GM21447 (cell line): Measurements from ENCODE around the gene RTEL1.
"Not testable (repeated sequence)": the region's sequence is repeated elsewhere in the genome, so short reads cannot be mapped to it uniquely, and the experiment has no call there.

Source experiments
- ATAC-seq: cut with Tn5 transposase; IDR thresholded peaks from one replicate; pipeline ENCODE4 v1.9.1; 2021; ENCODE audit not compliant: unreplicated experiment

Gene RTEL1

DNA sequence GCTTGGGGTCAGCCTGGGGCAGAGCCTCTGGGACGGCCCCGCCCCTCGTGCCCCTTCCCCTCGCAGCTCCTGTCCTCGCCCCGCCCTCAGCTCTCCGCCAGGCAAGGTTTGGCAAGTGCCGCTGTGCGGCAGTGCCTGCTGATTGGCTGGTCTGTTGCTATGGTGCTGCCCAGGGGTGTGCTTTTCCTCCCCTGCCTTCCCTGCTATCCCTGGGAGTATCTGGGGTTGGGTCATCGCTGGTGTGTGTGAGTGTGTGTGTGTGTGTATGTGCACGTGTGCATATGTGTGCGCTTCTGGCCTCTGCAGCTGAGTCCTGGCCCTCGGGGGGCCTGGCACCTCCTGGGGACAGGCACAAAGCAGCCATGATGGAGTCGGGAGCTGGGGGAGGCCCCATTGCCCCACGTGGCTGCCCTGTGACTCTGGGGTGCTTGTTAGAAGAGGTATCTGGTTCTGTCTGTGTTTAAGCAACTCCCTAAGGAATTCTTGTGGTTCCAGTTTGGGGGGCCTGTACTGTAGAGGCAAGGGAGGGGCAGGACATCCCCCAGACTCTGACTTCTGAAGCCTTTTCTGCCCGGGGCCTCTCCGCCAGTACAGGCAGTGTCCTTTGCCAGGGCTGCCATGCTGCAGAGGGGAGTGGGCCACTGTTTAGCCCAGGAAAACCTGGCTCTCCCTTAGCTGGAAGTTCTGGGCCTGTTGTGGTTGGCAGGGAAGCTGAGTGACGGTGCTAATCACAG is 6.9 kb downstream of the RTEL1 start:
- ATAC-seq = no peak

DNA sequence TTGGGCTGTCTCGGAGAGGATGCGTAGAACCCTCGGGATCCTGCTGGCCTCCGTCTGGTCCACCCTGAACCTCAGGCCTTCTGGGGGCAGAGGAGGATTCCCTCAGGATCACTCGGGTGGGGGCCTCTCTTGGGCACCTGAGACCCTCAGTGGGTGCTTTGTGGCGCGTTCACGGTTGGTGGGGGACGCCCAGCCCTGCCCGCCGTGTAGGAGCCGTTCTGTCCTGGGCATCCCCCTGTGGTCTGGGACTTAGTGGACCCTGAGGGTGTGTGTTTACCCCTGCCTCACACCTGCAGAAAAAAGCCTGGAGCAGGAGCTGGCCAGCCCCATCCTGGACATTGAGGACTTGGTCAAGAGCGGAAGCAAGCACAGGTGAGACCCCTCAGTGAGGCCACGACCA is 7.6 kb downstream of the RTEL1 start:
- ATAC-seq = no peak

DNA sequence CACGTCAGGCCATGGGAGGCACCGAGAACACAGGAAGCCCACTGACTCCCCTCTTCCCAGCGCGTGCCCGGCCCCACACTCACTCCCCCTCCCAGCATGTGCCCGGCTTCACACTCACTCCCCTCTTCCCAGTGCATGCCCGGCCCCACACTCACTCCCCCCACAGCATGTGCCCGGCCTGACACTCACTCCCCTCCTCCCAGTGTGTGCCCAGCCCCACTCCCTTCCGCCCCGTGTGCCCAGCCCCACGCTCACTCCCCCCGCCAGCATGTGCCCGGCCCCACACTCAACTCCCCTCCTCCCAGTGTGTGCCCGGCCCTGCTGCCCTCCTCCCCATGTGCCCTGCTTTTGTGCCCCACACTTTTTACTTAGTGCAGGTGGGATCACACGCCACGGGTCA is 9.7 kb downstream of the RTEL1 start:
- ATAC-seq = no peak

- ATAC-seq = no peak
Measured at GRCh38 chr20:63668351-63668750, 10.2 kb downstream of the RTEL1 start.

DNA sequence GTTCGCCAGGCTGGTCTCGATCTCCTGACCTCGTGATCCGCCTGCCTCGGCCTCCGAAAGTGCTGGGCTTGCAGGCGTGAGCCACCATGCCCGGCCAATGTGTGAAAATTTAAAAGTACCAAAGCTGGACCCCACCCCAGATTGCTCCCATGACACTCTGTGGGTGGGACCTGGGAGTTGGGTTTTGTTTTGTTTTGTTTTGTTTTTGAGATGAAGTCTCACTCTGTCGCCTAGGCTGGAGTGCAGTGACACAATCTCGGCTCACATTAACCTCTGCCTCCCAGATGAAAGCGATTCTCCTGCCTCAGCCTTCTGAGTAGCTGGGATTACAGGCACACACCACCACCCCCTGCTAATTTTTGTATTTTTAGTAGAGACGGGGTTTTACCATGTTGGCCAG is 13.6 kb downstream of the RTEL1 start:
- not testable (repeated sequence) for ATAC-seq

- ATAC-seq = no peak
Measured at GRCh38 chr20:63672666-63673065, 14.6 kb downstream of the RTEL1 start.

DNA sequence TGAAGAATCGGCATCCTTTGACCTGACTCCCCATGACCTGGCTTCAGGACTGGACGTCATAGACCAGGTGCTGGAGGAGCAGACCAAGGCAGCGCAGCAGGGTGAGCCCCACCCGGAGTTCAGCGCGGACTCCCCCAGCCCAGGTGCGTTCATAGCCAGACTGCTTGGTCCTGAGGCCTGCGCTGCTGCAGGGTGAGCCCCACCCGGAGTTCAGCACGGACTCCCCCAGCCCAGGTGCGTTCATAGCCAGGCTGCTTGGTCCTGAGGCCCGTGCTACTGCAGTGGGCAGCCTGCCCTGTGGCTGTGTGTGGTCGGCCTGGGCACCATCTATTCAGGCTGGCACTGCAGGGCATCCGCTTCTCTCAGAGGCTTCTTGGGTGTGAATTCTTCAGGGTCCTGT is 15.8 kb downstream of the RTEL1 start:
- ATAC-seq = no peak

- ATAC-seq = no peak
Measured at GRCh38 chr20:63675681-63676368, 17.7 kb downstream of the RTEL1 start.

GRCh38 chr20:63678071-63678470 is 20.0 kb downstream of the RTEL1 start:
- ATAC-seq = no peak

DNA sequence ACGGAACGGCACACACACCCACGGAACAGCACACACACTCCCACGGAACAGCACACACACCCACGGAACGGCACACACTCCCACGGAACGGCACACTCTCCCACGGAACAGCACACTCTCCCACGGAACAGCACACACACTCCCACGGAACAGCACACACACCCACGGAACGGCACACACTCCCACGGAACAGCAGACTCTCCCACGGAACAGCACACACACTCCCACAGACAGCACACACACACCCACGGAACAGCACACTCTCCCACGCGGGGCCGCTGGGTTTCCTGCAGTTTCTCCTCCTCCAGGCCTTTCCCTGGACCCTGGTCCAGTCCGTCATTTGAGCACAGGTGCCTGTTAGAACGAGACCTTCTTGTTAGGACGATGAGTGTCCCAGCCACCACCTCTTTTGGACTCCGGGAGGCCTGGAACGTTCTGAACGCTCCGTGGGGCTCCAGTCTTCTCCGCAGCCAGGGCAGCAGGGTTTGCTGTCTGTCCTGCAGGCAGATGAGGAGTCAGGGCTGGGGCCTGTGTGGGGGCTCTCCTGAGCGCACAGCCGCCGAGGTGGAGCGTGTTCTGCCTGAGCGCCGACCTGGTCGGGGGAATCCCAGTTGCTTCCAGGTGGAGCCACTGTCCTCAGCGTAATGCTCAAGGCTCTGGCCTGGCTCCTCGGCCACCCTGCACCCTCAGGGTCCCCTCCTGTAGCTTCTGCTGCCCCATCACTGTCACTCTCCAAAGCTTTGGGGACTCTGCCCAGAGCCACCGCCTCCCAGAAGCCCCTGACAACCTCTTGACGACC is 20.8 kb downstream of the RTEL1 start:
- no peak for ATAC-seq

DNA sequence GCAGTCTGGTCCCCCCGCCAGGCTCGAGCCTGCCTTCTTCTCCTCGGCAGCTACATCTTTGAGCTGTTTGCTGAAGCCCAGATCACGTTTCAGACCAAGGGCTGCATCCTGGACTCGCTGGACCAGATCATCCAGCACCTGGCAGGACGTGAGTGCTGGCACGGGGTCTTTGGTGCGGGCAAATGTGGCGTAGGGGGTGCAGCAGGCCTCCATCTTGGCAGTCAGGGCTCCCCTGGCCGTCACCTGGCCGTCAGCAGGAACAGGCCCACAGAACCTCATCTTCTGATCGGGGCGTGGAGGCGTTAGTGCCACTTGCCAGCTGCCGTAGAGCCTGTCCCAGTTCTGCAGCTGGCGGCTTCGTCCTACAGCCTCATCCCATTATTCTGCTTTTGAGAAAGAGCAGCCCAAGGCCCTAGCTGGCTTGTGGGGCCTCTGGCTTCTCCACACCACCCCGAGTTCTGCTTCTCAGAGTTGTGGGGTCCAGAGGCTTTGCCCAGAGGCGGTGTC is 21.7 kb downstream of the RTEL1 start:
- ATAC-seq = no peak

- no peak for ATAC-seq
Measured at GRCh38 chr20:63680427-63680826, 22.3 kb downstream of the RTEL1 start.

- no peak for ATAC-seq
Measured at GRCh38 chr20:63680857-63681608, 22.9 kb downstream of the RTEL1 start.

DNA sequence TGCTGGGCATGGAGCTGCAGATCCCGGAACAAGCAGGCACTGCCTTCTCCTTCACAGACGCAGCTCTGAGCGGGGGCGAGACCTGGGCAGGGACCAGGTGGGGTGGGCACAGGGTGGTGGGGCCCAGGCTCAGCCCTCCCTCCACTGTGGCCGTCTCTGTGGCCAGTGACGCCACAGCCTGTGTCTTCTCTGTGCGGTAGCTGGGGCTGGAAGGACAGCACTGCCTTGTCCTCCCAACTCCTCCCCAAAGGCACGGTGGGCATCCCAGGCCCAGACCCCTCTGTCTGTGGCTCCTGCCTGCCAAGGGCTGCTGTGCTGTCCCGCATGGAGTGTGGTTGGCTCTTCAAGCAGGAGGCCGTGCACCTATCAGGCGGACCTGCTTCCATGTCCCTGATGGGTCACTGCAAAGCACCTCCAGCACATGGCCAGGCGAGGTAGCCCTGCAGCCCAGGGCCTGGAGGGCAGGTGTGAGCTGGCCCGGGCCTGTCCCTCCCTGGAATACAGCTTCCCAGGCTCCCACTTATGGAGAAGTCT is 23.6 kb downstream of the RTEL1 start:
- ATAC-seq = no peak

DNA sequence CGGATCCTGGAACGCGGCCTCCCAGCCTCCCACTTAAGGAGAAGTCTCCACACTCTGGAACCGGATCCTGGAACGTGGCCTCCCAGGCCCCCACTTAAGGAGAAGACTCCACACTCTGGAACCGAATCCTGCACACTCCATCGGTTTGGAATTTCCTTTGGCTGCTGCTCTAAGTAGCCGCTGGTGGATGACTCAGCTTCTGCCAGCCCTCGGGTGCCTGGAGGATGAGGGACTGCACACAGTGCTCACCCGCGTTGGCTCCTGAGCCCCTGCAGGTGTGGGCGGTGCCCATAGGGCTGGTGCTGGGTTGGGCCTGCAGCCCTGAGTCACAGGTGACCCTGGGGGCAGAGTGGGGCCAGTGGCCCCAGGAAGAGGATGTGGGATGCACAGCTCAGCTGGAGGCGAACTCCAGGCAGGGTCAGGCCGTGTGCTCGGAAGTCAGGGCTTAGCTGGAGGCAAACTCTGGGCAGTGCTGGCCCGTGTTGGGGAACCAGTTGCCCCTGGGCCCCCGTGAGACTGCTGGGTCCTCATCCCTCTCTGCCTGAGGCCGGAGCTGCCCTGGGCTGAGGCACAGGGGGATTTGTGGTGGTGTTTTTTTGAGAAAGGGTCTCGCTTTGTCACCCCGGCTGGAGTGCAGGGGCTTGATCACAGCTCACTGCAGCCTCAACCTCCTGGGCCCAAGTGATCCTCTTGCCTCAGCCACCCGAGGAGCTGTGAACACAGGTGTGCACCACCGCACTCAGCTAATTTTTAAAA is 24.4 kb downstream of the RTEL1 start:
- no peak for ATAC-seq

DNA sequence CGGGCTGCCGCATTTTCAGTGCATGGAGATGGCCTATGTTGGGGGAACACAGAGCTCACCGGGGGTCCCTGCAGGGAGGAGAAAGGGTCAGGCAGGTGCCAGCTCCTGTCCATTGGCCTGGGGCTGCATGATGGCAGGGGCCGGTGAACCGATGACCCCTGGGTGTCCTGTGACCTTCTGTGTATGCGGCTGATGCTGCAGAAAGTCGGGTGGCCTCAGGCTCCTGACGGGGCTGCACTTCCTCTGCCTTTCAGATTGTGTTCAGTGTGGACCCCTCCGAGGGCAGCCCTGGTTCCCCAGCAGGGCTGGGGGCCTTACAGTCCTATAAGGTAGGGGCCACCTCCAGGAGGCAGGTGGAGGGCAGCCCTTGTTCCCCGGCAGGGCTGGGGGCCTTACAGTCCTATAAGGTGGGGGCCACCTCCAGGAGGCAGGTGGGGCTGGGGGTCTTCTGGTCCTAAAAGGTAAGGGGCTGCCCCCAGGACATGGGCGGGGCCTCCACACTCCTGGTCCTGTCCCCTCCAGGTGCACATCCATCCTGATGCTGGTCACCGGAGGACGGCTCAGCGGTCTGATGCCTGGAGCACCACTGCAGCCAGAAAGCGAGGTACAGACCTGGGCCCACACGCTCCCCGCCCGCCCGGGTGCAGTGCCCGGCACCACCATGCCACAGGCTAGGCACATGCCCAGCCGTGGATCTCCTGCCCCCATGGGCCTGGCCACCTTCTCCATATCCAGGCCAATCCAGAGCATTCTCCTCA is 27.3 kb downstream of the RTEL1 start:
- ATAC-seq = no peak

- ATAC-seq = no peak
Measured at GRCh38 chr20:63686094-63686491, 28.0 kb downstream of the RTEL1 start.

DNA sequence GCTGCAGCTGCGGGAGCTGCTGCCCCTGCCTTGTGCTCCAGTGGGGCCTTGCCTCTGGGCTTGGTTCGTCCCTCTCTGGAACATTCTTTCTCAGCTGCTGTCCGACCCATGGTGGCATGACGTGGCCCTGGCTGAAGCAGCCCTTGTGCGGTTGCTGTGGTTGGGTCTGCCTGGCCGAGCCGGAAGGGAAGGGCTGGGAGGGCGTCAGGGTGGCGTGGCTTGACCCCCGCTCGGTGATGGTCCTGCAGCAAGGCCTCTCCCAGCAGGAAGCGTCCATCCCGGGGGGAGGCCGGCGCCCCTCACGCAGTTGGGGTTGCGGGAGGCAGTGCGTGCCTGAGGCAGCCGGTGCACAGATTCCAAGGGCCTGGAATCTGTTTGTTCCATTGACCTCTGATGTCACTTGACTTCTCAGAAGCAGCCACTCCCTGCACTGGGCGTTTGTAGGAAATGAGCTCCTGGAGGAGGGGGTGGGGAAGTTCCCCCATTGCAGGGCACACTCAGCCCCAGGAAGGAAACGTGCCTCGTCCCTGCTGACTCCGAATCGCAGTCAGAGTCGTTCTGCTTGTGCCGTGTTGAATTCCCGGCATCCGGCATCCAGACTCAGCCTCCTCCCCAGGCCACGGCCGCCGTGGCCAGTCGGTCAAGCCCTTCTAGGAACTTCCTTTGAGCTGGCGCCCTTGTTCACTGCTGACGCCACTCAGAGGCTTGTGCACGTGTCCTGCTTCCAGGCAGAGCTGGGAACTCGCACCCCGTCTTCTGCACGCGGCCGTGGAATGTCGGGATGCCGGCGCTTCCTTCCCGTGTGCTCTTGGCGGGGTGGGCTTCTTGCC is 28.6 kb downstream of the RTEL1 start:
- no peak for ATAC-seq
